Activated CD4-positive, alpha-beta T cell treated with anti-CD3 and anti-CD28 coated beads, Interleukin-10, Interleukin-2, amounts not matched to agents 100 ng/mL and 50 ng/mL, durations not matched to agents 16 hours and 8 hours (primary cell): ENCODE results near the gene NANP.
"Not testable (repeated sequence)": the region's sequence is repeated elsewhere in the genome, so short reads cannot be mapped to it uniquely, and the experiment has no call there.

Experiments
- DNase-seq: peaks from one replicate; pipeline ENCODE4 v3.0.0-alpha.2; 2020

The NANP gene

GRCh38 chr20:25605148-25605547 is 18.7 kb downstream of the NANP start:
- DNase-seq, result no peak

GRCh38 chr20:25604611-25605010 is 19.2 kb downstream of the NANP start:
- no peak for DNase-seq

- DNase-seq, result peak; percentile 70
Measured at GRCh38 chr20:25602914-25603309, 20.9 kb downstream of the NANP start.

GRCh38 chr20:25602191-25602913 is 21.5 kb downstream of the NANP start:
- DNase-seq, result not testable (repeated sequence)

GRCh38 chr20:25601659-25602058 is 22.2 kb downstream of the NANP start:
- no peak for DNase-seq

GRCh38 chr20:25600632-25601031 is 23.2 kb downstream of the NANP start:
- no peak for DNase-seq

GRCh38 chr20:25592135-25592852 is 31.5 kb downstream of the NANP start:
- DNase-seq, result no peak

GRCh38 chr20:25590778-25591177 is 33.0 kb downstream of the NANP start:
- not testable (repeated sequence) for DNase-seq

GRCh38 chr20:25588491-25588890 is 35.3 kb downstream of the NANP start:
- no peak for DNase-seq

- no peak for DNase-seq
Measured at GRCh38 chr20:25587536-25587935, 36.3 kb downstream of the NANP start.

GRCh38 chr20:25586877-25587276 is 36.9 kb downstream of the NANP start:
- no peak for DNase-seq

GRCh38 chr20:25584905-25585704 is 38.7 kb downstream of the NANP start, which contains the start of gene NINL:
TSS of gene NINL (minus strand) at chr20:25585531. CDS start at chr20:25526587, 58,944 bp downstream.
- DNase-seq, result peak; percentile 50

- not testable (repeated sequence) for DNase-seq
Measured at GRCh38 chr20:25583607-25584006, 40.2 kb downstream of the NANP start.

GRCh38 chr20:25580711-25581110 is 43.1 kb downstream of the NANP start:
- DNase-seq, result no peak

- DNase-seq, result no peak
Measured at GRCh38 chr20:25579081-25579770, 44.6 kb downstream of the NANP start.

GRCh38 chr20:25576783-25577530 is 46.9 kb downstream of the NANP start:
- DNase-seq, result no peak

GRCh38 chr20:25574411-25574810 is 49.4 kb downstream of the NANP start:
- no peak for DNase-seq

GRCh38 chr20:25573288-25574251 is 50.2 kb downstream of the NANP start:
- DNase-seq, result no peak

- no peak for DNase-seq
Measured at GRCh38 chr20:25571817-25572216, 52.0 kb downstream of the NANP start.

- DNase-seq, result no peak
Measured at GRCh38 chr20:25571240-25571639, 52.6 kb downstream of the NANP start.

GRCh38 chr20:25570148-25570530 is 53.7 kb downstream of the NANP start:
- no peak for DNase-seq
